OCI-LY7 (cell line): ENCODE data around the gene SFRP5. TPM values are rescaled to one million over a fixed set of nuclear protein-coding genes. Genes with fewer than 3 reads are reported as not detected.

ENCODE experiments used
- BruUV-seq: library from RNA; stranded (reverse); fragments of 400-500 nt; replicated peaks from 2 replicates; lab custom pipeline; 2021; lab: Mats Ljungman, UMichigan
- CTCF ChIA-PET: fragments of 300-600 bp; sonication (Branson Sonifier 250); formaldehyde crosslinking; loops from one replicate; lab custom pipeline; 2022; ENCODE audit warnings: antibody characterized with exemption; ENCODE audit not compliant: unreplicated experiment; lab: Charles Lee
- POLR2A ChIA-PET: fragments of 300-600 bp; sonication (Branson Sonifier 250); formaldehyde crosslinking; loops from one replicate; lab custom pipeline; 2022; ENCODE audit warnings: antibody characterized with exemption; lab: Charles Lee
- DNase-seq: peaks from one replicate; pipeline ENCODE4 v3.0.0-alpha.2; 2015; ENCODE audit warnings: low spot score
- H2AFZ ChIP-seq: fragments of 200-600 bp; sonication (generic), shearing (Covaris generic); 2 replicates; pipeline ENCODE4 v1.6.1; 2014; ENCODE audit warnings: mild to moderate bottlenecking, antibody characterized with exemption, low read length, moderate library complexity
- H3K27ac ChIP-seq: fragments of 200-600 bp; sonication (generic); 2 replicates; pipeline ENCODE4 v1.5.1; 2014; ENCODE audit warnings: mixed run types, low read depth, mild to moderate bottlenecking, moderate library complexity, low read length, inconsistent platforms; ENCODE audit not compliant: poor library complexity, severe bottlenecking
- H3K36me3 ChIP-seq: fragments of 200-600 bp; sonication (generic); 2 replicates; pipeline ENCODE4 v1.6.1; 2014; ENCODE audit warnings: mild to moderate bottlenecking, antibody characterized with exemption, low read length, moderate library complexity, mixed read lengths; ENCODE audit not compliant: insufficient read depth
- H3K4me1 ChIP-seq: fragments of 200-600 bp; sonication (generic); 2 replicates; pipeline ENCODE4 v1.5.1; 2014; ENCODE audit warnings: mild to moderate bottlenecking, low read length; ENCODE audit not compliant: insufficient read depth, poor library complexity, severe bottlenecking
- H3K4me2 ChIP-seq: fragments of 200-600 bp; sonication (generic); 2 replicates; pipeline ENCODE4 v1.6.1; 2014; ENCODE audit warnings: mild to moderate bottlenecking, low read length
- H3K4me3 ChIP-seq: fragments of 200-600 bp; sonication (generic); 2 replicates; pipeline ENCODE4 v1.5.1; 2014; ENCODE audit warnings: mild to moderate bottlenecking, low read depth, low read length; ENCODE audit not compliant: poor library complexity, severe bottlenecking
- H3K79me2 ChIP-seq: fragments of 200-600 bp; sonication (generic); 2 replicates; pipeline ENCODE4 v1.6.1; 2016; ENCODE audit warnings: low read depth, mild to moderate bottlenecking, low read length, moderate library complexity, mixed read lengths; ENCODE audit not compliant: insufficient read depth
- H3K9me2 ChIP-seq: fragments of 200-600 bp; sonication (generic); 2 replicates; pipeline ENCODE4 v1.6.1; 2016; ENCODE audit warnings: mild to moderate bottlenecking, low read length, mixed read lengths; ENCODE audit not compliant: insufficient read depth
- H3K9me3 ChIP-seq: fragments of 200-600 bp; sonication (generic); 2 replicates; pipeline ENCODE4 v1.6.1; 2014; ENCODE audit warnings: mild to moderate bottlenecking, mixed run types, low read length, mixed read lengths
- H4K20me1 ChIP-seq: fragments of 200-600 bp; sonication (generic); 2 replicates; pipeline ENCODE4 v1.6.1; 2014; ENCODE audit warnings: mild to moderate bottlenecking, antibody characterized with exemption, low read length, moderate library complexity, mixed read lengths; ENCODE audit not compliant: insufficient read depth
- CTCF ChIP-seq: fragments of 200-600 bp; sonication (generic); conservative IDR thresholded peaks from 2 replicates; pipeline ENCODE4 v1.5.1; 2014; ENCODE audit warnings: mild to moderate bottlenecking, antibody characterized with exemption, low read length, moderate library complexity, mixed read lengths
- EZH2phosphoT487 ChIP-seq: fragments of 200-600 bp; sonication (generic); IDR thresholded peaks from 2 replicates; pipeline ENCODE4 v1.6.1; 2018; ENCODE audit warnings: low read depth, borderline replicate concordance, mild to moderate bottlenecking, mixed run types, antibody characterized with exemption, low read length, moderate library complexity, mixed read lengths
- intact Hi-C: fragments of 100-400 bp; cut with micrococcal nuclease; formaldehyde crosslinking; loops from one replicate; pipeline ENCODE4 v1.10.0; 2022; ENCODE audit not compliant: unreplicated experiment
- total RNA-seq, 2 experiments: library from RNA; depleted of rRNA in 1 of 2; stranded (reverse); fragments of >200 nt in 1 of 2; shearing (Covaris generic) in 1 of 2; gene quantifications; 2 replicates each; pipeline ENCODE4 v1.2.3, GENCODE V29; 2014 to 2022

SFRP5 gene
- total RNA-seq, 2 experiments from 2014 or later: not detected

GRCh38 chr10:97813311-97813710 lies 41.5 kb upstream of the SFRP5 start:
- Histone ChIP-seq H4K20me1 (no peaks in the 10 kb centered on the region), H3K9me3 (no peaks in the 10 kb centered on the region), H3K4me2 (no peak overlapping the region), H2AFZ (no peak overlapping the region), H3K36me3 (no peaks in the 10 kb centered on the region), H3K79me2 (no peaks in the 10 kb centered on the region), H3K27ac (no peak overlapping the region), H3K9me2 (no peaks in the 10 kb centered on the region), H3K4me1 (no peaks in the 10 kb centered on the region), H3K4me3 (no peak overlapping the region)
- ChIA-PET CTCF (no interaction called here), POLR2A (no interaction called here)
- TF ChIP-seq CTCF: no peak
- TF ChIP-seq EZH2phosphoT487: no peak
- no peak for DNase-seq
- no TSS peak for BruUV-seq
- intact Hi-C loops: no loop called here

GRCh38 chr10:97812696-97813095 lies 40.9 kb upstream of the SFRP5 start:
- POLR2A ChIA-PET: no interaction called here

GRCh38 chr10:97811958-97812357 lies 40.2 kb upstream of the SFRP5 start:
- no peak for DNase-seq
- TF ChIP-seq CTCF: no peak
- TF ChIP-seq EZH2phosphoT487: no peak
- Histone ChIP-seq H3K36me3 (no peaks in the 10 kb centered on the region), H2AFZ (no peak overlapping the region), H3K9me2 (no peaks in the 10 kb centered on the region), H3K4me2 (no peak overlapping the region), H3K79me2 (no peaks in the 10 kb centered on the region), H3K4me1 (no peaks in the 10 kb centered on the region), H3K9me3 (no peaks in the 10 kb centered on the region), H3K27ac (no peak overlapping the region), H3K4me3 (no peak overlapping the region), H4K20me1 (no peaks in the 10 kb centered on the region)
- intact Hi-C loops: no loop called here
- BruUV-seq: no TSS peak
- CTCF ChIA-PET: no interaction called here
- POLR2A ChIA-PET: no interaction called here

More at GRCh38 chr10:97812696-97813095, 40.9 kb upstream of the SFRP5 start:
- Histone ChIP-seq H3K4me3 (no peak overlapping the region), H3K79me2 (no peaks in the 10 kb centered on the region), H3K36me3 (no peaks in the 10 kb centered on the region), H4K20me1 (no peaks in the 10 kb centered on the region), H2AFZ (no peak overlapping the region), H3K27ac (no peak overlapping the region), H3K4me1 (no peaks in the 10 kb centered on the region), H3K9me2 (no peaks in the 10 kb centered on the region), H3K9me3 (no peaks in the 10 kb centered on the region), H3K4me2 (no peak overlapping the region)
- intact Hi-C loops: no loop called here
- TF ChIP-seq CTCF (no peak), EZH2phosphoT487 (no peak)
- BruUV-seq: no TSS peak
- no peak for DNase-seq
- CTCF ChIA-PET: no interaction called here
